HG02610 (cell line): Measurements from ENCODE around the gene UPF1.
"Not testable (repeated sequence)": the region's sequence is repeated elsewhere in the genome, so short reads cannot be mapped to it uniquely, and the experiment has no call there.

Experiments
- ATAC-seq: cut with Tn5 transposase; IDR thresholded peaks from one replicate; pipeline ENCODE4 v1.9.1; 2021; ENCODE audit warnings: mild to moderate bottlenecking, moderate library complexity; ENCODE audit not compliant: unreplicated experiment

Gene UPF1

DNA sequence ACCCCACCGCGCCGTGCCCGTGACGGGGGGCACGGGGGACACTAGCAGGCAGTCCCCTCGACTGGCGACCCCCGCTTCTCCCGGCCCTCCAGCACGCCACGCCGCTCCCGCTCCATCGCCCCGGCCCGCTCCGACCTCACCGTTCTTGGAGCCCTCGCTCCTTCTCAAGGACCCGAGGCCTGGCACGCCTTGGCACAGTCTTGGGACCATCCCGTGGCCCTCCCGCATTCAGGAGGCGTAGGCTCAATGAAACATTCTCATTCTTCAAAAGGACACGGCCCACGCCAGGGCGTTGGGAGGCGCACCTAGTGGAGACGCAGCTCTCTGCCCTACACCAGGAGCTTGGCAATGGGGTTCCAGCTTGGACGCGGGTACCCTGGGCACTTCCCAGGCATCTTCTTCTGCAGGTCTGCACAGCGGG, 64.7 kb downstream of the UPF1 start:
- ATAC-seq, result no peak

DNA sequence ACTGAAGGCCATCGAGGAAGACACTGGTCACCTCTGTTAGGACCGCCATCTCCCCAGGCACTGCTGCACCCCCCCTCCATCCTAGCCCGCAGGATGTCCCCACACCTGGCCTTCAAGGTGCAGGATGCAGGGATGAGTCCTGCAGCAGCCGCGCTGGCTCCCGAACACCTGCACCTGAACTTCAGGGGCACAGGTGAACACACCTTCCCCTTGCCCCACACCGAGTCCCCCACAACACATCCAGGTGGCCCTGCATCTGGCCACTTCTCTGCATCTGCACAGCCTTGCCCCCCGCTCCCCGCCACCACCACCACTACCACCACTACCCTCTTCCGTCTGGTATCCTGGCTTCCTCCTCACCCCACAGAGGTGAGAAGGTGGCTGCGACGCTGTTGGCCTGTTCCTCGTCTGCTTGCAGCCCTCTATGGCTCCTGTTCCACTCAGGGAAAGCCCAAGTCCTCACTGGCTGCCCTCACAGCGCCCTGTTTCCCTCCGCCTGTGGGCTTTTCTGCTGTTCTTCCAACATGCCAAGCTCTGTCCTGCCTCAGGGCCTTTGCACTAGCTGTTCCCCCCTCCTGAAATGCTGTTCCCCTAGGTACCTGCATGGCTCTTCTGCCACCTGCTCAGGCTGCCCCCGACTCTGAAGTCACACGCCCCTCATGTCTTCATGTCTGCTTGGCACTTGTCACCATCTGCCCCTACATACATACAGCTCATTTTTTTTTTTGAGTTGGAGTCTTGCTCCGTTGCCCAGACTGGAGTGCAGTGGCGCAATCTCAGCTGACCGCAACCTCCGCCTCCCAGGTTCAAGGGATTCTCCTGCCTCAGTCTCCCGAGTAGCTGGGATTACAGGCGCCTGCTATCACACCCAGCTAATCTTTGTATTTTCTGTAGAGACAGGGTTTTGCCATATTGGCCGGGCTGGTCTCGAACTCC, 65.6 kb downstream of the UPF1 start:
- ATAC-seq, result no peak

DNA sequence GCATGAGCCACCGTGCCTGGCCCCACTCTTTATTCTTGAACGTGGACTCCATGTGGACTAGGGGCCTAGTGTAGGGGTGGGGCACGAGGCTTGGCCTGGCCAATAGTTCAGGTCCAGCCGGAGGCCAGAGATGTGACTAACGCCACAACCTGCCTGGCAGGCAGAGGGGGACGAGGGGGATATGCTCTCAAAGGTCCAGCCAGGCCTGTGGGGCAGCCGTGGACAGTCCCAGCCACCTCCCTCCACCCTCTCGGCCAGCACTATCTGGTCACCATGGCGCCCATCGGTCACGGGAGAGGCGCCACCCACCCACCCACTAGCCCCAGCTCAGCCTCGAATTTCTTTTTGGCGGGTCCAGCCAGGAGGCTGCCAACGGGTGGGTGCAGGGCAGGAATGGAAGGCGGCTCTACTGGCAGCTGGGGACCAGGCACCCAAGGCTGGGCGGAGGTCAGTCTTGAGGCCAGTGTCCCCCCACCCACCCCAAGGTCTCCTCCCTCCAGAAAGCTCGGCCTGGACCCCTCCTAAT, 66.4 kb downstream of the UPF1 start:
- ATAC-seq, result no peak

DNA sequence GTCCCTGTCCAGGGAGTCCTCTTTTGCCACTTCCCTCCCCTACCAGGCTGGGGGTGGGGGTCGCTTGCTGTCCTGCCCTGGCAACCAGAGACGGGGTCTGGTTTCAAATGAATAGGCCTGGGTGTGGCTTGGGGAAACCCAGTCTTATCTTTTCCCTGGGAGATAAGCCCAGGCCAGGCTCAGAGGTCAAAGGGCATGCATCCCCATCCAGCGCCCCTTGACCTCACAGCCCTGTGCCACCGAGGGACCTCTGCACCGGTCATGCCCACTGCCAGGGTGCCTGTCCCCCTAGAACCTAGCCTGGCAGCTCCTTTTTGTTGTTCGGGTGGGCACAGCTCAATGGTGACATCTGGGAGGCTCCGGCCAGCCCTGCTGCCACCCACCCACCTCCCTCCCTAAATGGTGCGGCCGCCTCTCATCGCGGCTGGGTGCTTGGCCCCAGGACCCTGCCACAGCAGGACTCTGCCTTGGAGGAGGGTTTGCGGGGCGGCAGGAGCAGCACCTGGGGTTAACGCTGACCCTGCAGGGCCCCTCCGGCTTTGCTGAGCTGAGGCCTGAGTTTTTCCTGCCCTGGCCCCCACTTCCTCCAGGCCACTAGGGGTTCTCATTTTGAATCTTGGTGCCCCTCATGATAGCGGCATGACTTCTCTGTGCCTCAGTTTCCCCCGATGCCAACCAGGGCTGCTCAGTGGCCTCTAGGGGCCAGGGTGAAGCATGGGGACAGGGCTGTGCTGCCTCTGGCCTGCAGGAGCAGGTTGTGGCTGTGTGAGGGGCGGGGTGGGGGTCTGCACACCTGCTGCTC, 67.0 kb downstream of the UPF1 start:
- no peak for ATAC-seq

DNA sequence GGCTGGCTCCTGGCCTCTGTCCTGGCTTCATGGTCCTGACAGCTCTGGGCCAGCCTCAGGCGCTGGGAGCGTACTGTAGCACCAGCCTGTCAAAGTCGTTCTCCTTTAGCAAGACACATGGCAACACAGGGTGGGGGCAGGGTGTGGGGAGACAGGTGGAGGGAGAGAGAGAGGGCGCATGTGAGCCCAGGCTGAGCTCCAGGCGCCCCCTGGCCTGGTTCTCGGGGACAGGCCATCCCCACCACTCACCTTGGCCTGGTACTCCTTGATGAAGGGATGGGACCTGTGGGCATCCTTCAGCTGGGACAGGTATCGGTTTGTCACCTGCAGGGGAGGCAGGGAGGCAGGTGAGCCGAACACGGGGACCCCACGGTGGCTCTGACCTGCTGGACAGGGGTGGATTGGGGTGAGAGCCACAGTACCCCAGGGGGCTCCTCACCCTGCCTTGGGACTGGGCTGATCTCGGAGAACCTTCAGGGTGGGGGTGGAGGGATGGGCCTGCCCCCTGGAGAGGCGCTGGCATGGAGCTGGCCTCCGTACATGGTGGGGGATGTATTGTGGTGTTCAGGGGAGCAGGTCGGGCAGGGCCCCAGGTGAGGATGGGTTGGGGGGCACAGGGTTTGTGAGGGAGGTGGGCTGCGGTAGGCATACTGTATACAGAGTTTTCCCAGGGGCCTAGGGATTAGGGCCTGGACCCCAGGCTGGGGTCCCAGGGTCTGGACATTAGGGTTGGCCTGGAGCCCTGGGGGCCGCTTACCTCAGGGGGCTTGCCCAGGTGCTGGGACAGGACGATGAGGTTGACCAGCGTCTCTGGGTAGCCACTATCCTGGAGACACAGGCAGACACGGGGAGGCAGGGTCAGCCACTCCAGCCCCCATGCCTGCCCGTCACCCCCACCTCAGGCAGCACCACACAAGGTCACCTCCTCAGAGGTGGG, 68.1 kb downstream of the UPF1 start:
- no peak for ATAC-seq

DNA sequence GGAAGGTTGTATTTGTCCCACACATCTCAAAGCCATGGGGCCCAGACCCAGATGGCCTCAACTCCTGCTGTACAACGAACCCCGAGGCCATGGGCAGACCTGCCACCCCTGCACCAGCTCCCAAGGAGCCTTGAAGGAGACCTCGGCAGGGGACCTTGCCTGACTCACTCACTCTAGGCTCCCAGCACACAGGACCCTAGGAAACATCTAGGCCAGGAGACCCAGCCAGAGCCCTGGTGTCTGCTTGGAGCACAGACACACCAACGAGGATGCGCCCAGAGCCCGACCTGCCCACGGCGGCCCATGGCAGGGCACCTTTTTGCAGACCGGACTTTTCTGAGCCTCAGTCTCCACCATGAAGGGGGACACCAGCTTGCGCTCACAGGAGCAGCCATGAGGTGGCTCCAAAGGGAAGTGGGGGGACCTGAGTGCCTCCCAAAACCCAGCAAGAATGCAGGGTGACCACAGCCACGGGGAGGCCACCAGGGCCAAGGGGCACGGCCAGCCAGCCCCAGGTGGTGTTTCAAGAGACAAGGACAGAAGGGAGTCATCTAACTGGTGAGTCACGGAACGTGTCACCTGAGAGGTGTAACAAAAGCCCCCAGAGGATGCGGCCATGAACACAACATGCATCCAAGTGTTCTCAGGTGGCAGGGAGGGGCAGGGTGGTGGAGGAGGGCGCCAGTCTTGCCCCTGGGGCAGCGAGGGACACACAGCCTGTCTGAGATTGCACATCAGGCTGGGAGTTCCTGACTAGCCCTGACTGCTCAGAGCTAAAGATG, 69.1 kb downstream of the UPF1 start:
- ATAC-seq, result no peak

DNA sequence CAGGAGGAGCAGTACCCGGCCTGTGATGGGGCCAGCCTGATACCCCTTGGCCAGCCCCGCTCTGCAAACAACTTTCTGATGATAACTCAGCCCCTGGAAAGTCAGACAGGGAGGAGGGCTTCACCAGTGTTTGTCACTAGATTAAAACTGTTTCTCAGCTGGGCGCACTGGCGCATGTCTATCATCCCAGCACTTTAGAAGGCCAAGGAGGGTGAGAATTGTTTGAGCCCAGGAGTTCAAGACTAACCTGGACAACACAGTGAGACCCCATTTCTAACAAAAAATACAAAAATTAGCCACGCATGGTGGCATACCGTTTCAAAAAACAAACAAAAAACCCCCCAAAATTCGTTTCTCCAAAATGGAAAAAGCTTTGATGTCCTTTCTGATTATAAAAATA, 69.7 kb downstream of the UPF1 start:
- ATAC-seq, result no peak

DNA sequence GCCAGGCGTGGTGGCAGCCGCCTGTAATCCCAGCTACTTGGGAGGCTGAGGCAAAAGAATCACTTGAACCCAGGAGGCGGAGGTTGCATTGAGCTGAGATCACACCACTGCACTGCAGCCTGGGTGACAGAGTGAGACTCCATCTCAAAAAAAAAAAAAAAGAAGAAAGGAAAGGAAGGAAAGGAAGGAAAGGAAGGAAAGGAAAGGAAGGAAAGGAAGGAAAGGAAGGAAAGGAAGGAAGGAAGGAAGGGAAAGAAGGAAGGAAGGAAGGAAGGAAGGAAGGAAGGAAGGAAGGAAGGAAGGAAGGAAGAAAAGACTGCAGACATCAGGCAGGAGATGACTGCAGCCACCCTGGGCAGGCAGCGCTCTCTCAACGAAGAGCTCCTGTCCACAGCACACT, 70.8 kb downstream of the UPF1 start:
- ATAC-seq, result not testable (repeated sequence)

DNA sequence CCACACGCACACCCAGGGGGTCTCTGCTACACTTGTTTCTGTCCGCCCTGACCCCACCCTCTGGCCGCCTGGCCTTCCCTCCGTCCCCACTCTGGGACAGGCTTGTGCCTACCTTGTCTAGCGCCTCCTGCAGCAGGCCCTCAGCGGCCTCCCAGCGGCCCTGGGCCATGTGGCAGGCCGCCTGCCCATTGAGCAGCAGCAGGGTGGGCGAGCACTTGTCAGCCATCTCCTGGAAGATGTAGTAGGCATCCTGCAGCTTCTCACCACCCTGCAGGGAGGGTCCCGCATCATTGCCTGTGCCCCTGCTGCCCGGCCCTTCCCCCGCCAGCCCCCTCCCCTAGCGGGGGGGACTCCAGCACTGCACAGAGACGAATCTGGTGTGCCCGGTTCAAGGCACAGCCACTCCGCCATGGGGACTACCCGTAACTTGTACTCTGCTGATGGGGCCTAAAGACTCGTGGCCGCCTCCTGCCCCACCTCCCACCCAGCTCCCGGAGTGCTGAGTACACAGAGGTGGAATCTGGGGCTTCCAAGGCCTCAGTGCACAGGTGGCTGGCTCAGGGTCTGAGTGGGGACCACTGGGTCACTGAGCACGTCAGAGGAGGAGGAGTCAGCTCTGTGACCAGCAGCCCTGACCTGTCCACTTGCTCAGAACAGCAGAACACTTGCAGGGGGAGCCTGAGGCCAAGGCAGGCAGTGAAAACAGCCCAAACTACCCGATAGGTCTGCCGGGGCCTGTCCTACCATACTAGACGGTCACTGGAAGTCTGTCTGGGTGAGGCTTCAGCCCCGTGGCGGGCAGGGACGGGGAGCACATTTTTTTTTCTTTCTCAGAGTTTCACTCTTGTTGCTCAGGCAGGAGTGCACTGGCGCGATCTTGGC, 71.6 kb downstream of the UPF1 start:
- no peak for ATAC-seq

DNA sequence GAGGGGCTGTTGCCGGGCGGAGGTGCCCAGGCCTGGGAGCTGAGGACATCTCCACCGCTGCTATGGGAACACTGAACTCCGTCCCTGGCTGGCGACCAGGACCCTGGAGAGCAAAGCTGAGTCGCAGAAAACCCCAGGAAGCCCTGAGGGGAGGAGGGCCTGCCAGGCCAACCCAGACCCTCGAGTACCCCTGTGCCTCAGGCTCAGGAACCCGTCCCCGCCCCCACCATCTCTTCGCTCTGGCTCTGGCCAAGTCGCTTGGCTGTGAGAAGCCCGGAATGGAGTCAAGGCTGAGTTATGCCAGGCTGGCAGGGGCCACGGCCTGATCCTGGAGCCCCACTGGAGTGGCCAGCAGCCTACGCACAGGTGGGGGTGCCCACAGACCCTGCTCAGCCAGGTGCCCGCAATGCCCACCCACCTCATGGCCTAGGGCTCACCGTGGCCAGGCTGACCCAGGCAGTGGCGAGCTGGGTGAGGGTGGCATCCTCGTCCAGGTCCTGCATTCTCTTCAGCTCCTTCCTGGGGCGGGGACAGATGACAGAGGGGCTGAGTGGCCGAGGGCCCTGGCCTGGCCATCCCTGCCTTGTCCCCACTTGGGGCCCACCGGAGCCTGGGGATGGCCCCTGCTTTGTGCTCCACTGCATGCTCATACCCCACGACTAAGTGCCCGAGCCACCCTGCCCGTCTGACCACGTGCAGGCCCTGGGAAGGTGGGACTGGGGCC, 72.7 kb downstream of the UPF1 start:
- ATAC-seq, result no peak

DNA sequence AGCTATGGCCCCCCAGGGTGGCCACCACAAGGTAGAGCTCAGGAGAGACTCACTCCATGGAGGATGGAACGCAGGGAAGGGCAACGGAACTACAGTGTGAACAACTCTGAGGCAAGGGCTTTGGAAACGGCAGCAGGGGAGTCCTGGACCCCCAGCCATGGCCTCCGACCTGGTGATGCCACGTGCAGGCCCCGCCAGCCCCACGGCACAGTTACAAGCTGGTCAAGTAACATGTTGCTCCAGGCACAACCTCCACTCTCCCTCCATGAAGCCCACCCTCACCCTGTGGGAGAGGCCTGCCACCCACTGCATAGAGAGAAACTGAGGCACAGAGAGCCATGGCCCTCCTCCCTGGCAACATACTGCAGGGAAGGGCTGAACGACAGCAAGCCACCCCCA, 73.3 kb downstream of the UPF1 start:
- ATAC-seq, result no peak

DNA sequence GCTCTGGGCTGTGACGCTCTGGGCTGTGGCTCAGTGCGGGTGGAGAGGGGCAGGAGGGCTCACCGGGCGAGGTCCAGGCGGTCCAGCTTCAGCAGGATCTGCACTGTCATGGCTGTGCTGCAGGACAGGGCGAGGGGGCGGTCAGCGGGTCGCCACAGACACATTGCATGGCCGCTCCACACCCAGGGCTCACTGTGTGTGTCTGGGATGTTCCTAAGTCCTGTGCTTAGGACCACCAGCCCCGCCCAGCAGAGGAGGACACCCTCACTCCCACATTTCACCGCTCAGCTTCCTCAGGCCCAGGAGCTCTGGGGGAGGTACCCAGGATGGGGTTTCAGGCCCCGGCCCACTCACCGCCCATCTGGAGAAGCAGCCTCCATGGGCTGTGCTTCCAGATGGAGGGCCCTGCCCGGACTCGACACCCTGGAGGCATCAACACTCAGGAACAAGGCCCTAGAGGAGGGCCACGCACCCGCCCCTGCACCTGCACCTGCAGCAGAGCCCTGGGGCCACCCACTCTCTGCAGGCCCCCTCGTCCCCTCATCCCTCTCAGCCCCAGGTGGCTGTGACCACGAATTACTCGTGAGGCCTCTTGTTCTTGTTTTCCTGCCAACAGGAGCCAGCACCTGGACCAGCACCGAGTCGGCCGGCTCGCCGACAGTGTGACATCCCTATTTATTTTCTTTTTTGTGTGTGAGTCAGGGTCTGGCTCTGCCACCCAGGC, 73.9 kb downstream of the UPF1 start:
- no peak for ATAC-seq

DNA sequence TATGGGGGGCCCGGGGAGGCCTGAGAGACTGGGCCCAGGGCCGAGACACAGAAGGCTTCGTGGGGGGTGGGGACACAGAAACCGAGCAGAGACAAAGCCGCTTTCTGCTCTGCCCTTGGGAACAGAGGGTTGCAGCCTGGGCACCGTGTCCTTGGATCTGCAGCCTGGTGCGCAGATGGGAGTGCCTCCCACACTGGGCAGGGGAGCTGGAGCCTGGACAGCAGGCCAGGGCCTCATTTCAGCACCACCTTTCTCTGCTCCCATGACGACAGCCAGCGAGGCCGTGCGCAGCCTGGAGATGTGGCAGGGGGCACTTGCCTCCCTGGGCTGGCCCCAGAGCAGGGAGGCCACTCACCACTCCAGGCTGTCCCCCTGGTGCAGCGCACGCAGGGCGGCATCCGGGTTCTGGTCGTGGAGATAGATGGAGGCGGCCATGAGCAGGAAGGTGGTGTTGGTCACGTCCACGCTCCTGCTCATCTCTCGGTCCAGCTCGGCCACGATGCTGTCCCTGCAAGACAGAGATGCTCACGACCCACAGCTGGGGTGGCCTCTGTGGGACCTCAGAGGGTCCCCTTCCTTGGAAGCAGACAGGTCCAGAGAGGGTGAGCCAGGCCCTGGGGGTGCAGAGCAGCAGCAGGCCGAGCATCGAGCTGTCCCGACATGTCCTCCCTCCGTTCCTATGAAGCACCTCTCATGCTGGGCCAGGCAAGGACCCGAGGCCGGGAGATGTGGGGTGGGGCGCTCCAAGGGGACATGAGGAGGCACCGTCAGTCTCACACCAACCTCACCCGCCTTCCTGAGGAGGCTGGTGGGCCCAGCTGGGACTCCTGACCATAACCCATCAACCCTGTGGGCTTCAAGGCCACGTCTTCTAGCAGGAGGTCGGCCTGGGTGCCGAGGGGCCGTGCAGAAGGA, 75.1 kb downstream of the UPF1 start:
- ATAC-seq, result no peak

DNA sequence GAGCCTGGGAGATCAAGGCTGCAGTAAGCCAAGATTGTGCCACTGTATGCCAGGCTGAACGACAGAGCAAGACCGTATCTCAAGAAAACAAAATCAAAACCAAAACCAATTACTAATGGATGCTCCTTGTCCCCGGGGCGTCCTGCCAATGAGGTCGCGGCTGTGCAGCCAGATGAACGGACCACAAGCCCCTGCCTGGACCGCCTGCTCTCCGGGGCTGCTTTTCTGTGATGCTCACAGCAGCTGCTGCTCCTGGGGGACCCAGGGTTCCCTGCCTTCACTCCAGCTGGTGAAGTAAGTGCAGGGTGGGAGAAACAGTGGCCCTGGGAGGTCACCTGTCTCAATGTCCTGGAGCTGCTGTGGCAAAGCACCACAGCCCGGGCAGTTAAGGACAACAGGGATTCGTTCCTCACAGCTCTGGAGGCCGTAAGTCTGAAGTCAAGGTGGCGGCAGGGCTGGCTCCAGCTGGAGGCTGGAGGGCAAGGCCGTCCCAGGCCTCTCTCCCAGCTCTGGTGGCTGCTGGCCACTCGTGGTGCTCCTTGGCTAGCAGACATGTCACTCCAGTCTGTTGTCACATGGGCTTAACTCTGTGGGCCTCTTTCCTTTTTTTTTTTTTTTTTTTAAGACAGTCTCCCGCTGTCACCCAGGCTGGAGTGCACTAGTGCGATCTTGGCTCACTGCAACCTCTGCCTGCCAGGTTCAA, 77.3 kb downstream of the UPF1 start:
- no peak for ATAC-seq

DNA sequence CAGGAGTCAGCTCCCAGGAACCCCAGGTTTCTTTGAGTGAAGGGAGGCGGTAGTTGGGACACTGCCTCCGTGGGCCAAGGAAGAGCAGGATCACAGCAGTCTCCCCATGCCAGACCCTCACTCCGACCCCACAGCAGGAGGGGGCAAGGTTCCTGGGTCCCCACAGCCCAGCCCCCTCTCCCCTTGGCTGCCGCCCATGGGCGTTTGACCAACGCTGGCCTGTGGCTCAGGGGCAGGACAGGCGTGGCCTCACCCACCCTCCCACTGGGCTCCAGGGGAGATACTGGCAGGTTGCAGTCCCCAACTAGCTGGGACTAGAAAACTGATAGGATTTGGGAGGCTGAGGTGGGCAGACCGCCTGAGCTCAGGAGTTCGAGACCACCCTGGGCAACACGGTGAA, 78.3 kb downstream of the UPF1 start:
- no peak for ATAC-seq
